H1 (cell line): ENCODE data around the gene FADS2.

Experiments
- CHD2 ChIP-seq: IDR thresholded peaks from 2 replicates; pipeline ENCODE4 v1.6.1; 2012; ENCODE audit warnings: low read length, improper control_type of control experiment
- EP300 ChIP-seq, 2 experiments: IDR thresholded peaks; 1 replicate in 1 of 2; 2 replicates in 1 of 2; pipeline ENCODE4 v1.6.1; 2011 to 2012; ENCODE audit warnings: low read depth in 2 of 2, low read length in 2 of 2, mild to moderate bottlenecking in 2 of 2, borderline replicate concordance in 1 of 2, inconsistent platforms in 1 of 2, moderate library complexity in 1 of 2
- MAFK ChIP-seq: IDR thresholded peaks from 2 replicates; pipeline ENCODE4 v1.6.1; 2012; ENCODE audit warnings: low read depth, mild to moderate bottlenecking, improper control_type of control experiment, low read length
- NANOG ChIP-seq: IDR thresholded peaks from 2 replicates; pipeline ENCODE4 v1.6.1; 2011; ENCODE audit warnings: low read length, low read depth, mild to moderate bottlenecking, inconsistent platforms; ENCODE audit not compliant: insufficient read depth, poor library complexity, severe bottlenecking
- NRF1 ChIP-seq: IDR thresholded peaks from 2 replicates; pipeline ENCODE4 v1.6.1; 2011; ENCODE audit warnings: mild to moderate bottlenecking, low read depth, low read length, improper control_type of control experiment
- POLR2A ChIP-seq, 2 experiments: IDR thresholded peaks; 1 replicate in 1 of 2; 2 replicates in 1 of 2; pipeline ENCODE4 v1.6.1; 2011; ENCODE audit warnings: low read depth in 2 of 2, low read length in 2 of 2, mild to moderate bottlenecking in 2 of 2; ENCODE audit errors: control extremely low read depth in 1 of 2
- POLR2AphosphoS5 ChIP-seq: IDR thresholded peaks from 2 replicates; pipeline ENCODE4 v1.6.1; 2011; ENCODE audit warnings: low read depth, low read length
- POU5F1 ChIP-seq: IDR thresholded peaks from 2 replicates; pipeline ENCODE4 v1.6.1; 2011; ENCODE audit warnings: low read depth, mild to moderate bottlenecking, low read length, moderate library complexity
- RAD21 ChIP-seq, 2 experiments: IDR thresholded peaks in 1 of 2; conservative IDR thresholded peaks in 1 of 2; 2 replicates each; pipeline ENCODE4 v1.6.1; 2011; ENCODE audit warnings: low read depth in 2 of 2, low read length in 2 of 2, improper control_type of control experiment in 1 of 2, inconsistent platforms in 1 of 2, mild to moderate bottlenecking in 1 of 2, moderate library complexity in 1 of 2
- SIRT6 ChIP-seq: IDR thresholded peaks from one replicate; pipeline ENCODE4 v1.7.1; 2012; ENCODE audit warnings: low read length, inconsistent platforms
- SUZ12 ChIP-seq: fragments of 200-600 bp; sonication (generic); IDR thresholded peaks from 2 replicates; pipeline ENCODE4 v1.6.1; 2012; ENCODE audit warnings: mild to moderate bottlenecking, inconsistent platforms, low read length, moderate library complexity, mixed read lengths
- TAF1 ChIP-seq: IDR thresholded peaks from 2 replicates; pipeline ENCODE4 v1.6.1; 2011; ENCODE audit warnings: mild to moderate bottlenecking, low read depth, low read length
- ZNF274 ChIP-seq: IDR thresholded peaks from 2 replicates; pipeline ENCODE4 v1.7.0; 2012; ENCODE audit warnings: low read length, borderline replicate concordance; ENCODE audit errors: extremely low read depth
- TF ChIP-seq, protein P1 (sequence below), 3 experiments: IDR thresholded peaks; 1 replicate in 2 of 3; 2 replicates in 1 of 3; pipeline versions ENCODE4 v1.5.1 to v1.6.1; 2011; ENCODE audit warnings: low read length in 3 of 3, mild to moderate bottlenecking in 3 of 3, inconsistent platforms in 2 of 3, low read depth in 1 of 3, moderate library complexity in 1 of 3; ENCODE audit not compliant: insufficient read depth in 1 of 3; ENCODE audit errors: control extremely low read depth in 1 of 3

DNA sequence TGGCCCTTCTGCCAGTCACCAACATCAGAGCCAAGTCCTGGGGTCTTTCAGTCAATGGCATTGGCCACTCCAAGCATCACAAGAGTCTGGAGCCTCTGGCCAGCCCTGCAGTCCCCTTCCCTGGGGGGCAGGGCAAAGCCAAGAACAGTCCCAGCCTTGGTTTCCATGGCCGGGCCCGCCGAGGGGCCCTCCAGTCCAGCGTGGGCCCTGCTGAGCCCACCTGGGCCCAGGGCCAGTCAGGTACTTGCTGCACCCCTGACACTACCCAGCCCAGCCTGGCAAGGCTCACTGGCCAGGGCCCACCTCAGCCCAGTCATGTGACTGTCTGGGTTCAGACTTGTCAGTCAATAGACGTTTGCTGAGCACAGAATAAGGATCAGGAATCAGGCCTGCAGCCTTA lies 46.5 kb upstream of the FADS2 start:
- TF ChIP-seq, protein P1, sequence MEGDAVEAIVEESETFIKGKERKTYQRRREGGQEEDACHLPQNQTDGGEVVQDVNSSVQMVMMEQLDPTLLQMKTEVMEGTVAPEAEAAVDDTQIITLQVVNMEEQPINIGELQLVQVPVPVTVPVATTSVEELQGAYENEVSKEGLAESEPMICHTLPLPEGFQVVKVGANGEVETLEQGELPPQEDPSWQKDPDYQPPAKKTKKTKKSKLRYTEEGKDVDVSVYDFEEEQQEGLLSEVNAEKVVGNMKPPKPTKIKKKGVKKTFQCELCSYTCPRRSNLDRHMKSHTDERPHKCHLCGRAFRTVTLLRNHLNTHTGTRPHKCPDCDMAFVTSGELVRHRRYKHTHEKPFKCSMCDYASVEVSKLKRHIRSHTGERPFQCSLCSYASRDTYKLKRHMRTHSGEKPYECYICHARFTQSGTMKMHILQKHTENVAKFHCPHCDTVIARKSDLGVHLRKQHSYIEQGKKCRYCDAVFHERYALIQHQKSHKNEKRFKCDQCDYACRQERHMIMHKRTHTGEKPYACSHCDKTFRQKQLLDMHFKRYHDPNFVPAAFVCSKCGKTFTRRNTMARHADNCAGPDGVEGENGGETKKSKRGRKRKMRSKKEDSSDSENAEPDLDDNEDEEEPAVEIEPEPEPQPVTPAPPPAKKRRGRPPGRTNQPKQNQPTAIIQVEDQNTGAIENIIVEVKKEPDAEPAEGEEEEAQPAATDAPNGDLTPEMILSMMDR (IDR thresholded peaks at IDR 0.05; ENCODE audit: control extremely low read depth in 1 of 3, insufficient read depth in 1 of 3, low read depth in 1 of 3, low read length in 3 of 3) = no peak
- no peak for TF ChIP-seq SUZ12
- TF ChIP-seq POLR2A (IDR thresholded peaks at IDR 0.05; ENCODE audit: control extremely low read depth in 1 of 2, low read depth in 2 of 2, low read length in 2 of 2) = no peak
- TF ChIP-seq NRF1 = no peak
- no peak for TF ChIP-seq POU5F1
- no peak for TF ChIP-seq POLR2AphosphoS5
- TF ChIP-seq EP300 (IDR thresholded peaks at IDR 0.05; ENCODE audit: borderline replicate concordance in 1 of 2, low read depth in 2 of 2, low read length in 2 of 2) = no peak
- no peak for TF ChIP-seq NANOG
- no peak for TF ChIP-seq MAFK
- TF ChIP-seq CHD2 = no peak
- TF ChIP-seq TAF1 = no peak
- TF ChIP-seq RAD21 (IDR thresholded peaks at IDR 0.05 in 1 of 2, conservative IDR thresholded peaks at IDR 0.05 in 1 of 2; ENCODE audit: low read depth in 2 of 2, low read length in 2 of 2) = no peak
- no peak for TF ChIP-seq ZNF274
- TF ChIP-seq SIRT6 = no peak
